ENCODE measurements around the gene INO80C. TPM values are rescaled to one million over a fixed set of nuclear protein-coding genes. Genes with fewer than 3 reads are reported as not detected.

Gene INO80C
- total RNA-seq, 8 experiments from 2014 or later, result 5.8 to 35.9 (median 15.7) TPM

GRCh38 chr18:35442701-35443100, 55.1 kb downstream of the INO80C start:
- in situ Hi-C loops (cut with MboI; ENCODE audit: low pct_unique_long_range_greater_than_20kb in 2 of 9, low sequenced_read_pairs in 9 of 9, unreplicated experiment in 9 of 9), result no loop called here
- no peak overlapping the region for H3K27ac ChIP-seq
- H3K4me3 ChIP-seq, result no peak overlapping the region
- 14 to 83% (median 74%) methylated on average over 1 to 5 of the region's 5 CpGs; no CpG with 5 or more reads in 1 of the 10 experiments for WGBS, 10 experiments
- ATAC-seq (replicated peaks in 6 of 8), result no peak
- no peaks in the 10 kb centered on the region for H3K4me1 ChIP-seq (replicated peaks in 1 of 2)

GRCh38 chr18:35441857-35442595, 55.7 kb downstream of the INO80C start:
- no peak overlapping the region for H3K4me3 ChIP-seq
- whole genome bisulfite sequencing, 10 experiments, result 16 to 100% (median 91%) methylated on average over 1 to 7 of the region's 9 CpGs
- in situ Hi-C loops (cut with MboI; ENCODE audit: low pct_unique_long_range_greater_than_20kb in 2 of 9, low sequenced_read_pairs in 9 of 9, unreplicated experiment in 9 of 9), result no loop called here
- no peaks in the 10 kb centered on the region for H3K4me1 ChIP-seq (replicated peaks in 1 of 2)
- no peak overlapping the region for H3K27ac ChIP-seq
- no peak for ATAC-seq (replicated peaks in 6 of 8)

DNA sequence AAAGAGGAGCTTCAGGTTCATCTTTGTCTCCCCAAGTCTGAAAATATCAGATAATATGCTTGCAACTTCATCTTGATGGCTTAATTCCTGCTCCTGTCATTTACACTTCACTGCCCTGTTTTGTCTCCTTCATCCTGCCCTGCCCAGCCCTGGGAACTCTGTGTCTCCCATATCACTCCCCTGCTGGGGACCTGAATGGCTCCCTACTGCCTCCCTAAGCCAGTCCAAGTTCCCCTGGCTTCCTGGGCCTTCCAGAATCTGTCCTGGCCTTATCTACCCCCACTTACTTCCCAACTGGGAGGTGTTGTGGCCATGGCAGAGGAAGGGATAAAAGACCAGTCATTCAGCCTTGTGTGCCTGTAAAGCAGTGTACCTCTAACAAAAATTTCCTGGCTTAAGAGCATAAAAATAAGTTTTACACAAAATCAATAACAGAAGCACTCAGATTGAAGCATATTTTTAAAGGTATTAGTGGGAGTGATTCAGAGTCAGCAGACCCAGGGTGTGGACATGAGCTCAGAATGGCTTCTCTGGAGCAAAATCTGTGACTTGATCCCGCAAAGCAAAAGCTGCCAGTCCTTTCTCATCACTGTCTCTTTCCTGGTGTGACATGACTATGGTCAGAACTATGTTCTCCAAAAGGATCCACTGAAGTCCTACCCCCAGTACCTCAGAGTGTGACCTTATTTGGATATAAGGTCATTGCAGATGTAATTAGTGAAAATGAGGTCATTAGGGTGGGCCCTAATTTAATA, 59.1 kb downstream of the INO80C start:
- in situ Hi-C loops (cut with MboI; ENCODE audit: low pct_unique_long_range_greater_than_20kb in 2 of 9, low sequenced_read_pairs in 9 of 9, unreplicated experiment in 9 of 9), result no loop called here
- no peak overlapping the region for H3K27ac ChIP-seq
- no peak overlapping the region for H3K4me3 ChIP-seq
- ATAC-seq (replicated peaks in 6 of 8), result peak in 2 of 8 experiments; percentile 88 to 89
- no peaks in the 10 kb centered on the region for H3K4me1 ChIP-seq (replicated peaks in 1 of 2)
- WGBS, 10 experiments, result 42 to 100% (median 89%) methylated on average over 1 of the region's 1 CpG; no CpG with 5 or more reads in 7 of the 10 experiments

- H3K27ac ChIP-seq, result no peak overlapping the region
- ATAC-seq (replicated peaks in 6 of 8), result no peak
- 33 to 100% (median 65%) methylated on average over 1 to 2 of the region's 2 CpGs; no CpG with 5 or more reads in 2 of the 10 experiments for WGBS, 10 experiments
- no peak overlapping the region for H3K4me3 ChIP-seq
- H3K4me1 ChIP-seq (replicated peaks in 1 of 2), result no peaks in the 10 kb centered on the region
- in situ Hi-C loops (cut with MboI; ENCODE audit: low pct_unique_long_range_greater_than_20kb in 2 of 9, low sequenced_read_pairs in 9 of 9, unreplicated experiment in 9 of 9), result no loop called here
Observed at GRCh38 chr18:35437836-35438235, 59.9 kb downstream of the INO80C start.

DNA sequence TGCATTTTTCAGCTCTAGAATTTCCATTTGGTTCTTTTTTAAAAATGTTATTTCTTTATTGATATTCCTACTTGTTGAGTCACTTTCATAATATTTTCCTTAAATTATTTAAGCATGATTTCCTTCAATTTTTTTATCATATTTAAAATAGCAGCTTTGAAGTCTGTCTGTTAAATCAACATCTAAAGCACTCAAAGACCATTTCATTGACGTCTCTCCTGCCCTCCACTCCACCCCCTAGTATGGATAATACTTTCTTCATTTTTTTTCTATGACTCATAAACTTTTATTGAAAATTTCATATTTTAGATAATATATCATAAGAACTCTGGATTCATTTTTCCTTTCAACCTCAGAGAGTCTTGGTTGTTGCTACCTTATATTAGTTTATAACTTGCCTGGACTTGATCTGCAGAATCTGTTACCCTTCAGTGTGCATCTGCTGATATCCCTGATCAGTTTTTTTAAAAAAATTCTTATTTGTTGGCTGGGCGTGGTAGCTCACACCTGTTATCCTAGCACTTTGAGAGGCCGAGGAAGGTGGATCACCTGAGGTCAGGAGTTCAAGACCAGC, 61.6 kb downstream of the INO80C start:
- no peak overlapping the region for H3K27ac ChIP-seq
- in situ Hi-C loops (cut with MboI; ENCODE audit: low pct_unique_long_range_greater_than_20kb in 2 of 9, low sequenced_read_pairs in 9 of 9, unreplicated experiment in 9 of 9), result no loop called here
- ATAC-seq (replicated peaks in 6 of 8), result no peak
- 33 to 100% (median 66%) methylated on average over 1 to 3 of the region's 3 CpGs for WGBS, 10 experiments
- no peaks in the 10 kb centered on the region for H3K4me1 ChIP-seq (replicated peaks in 1 of 2)
- no peak overlapping the region for H3K4me3 ChIP-seq

- in situ Hi-C loops (cut with MboI; ENCODE audit: low pct_unique_long_range_greater_than_20kb in 2 of 9, low sequenced_read_pairs in 9 of 9, unreplicated experiment in 9 of 9), result no loop called here
- H3K27ac ChIP-seq, result no peak overlapping the region
- no peak for ATAC-seq (replicated peaks in 6 of 8)
- H3K4me1 ChIP-seq (replicated peaks in 1 of 2), result no peaks in the 10 kb centered on the region
- WGBS, 10 experiments, result 59 to 100% (median 83%) methylated on average over 2 to 3 of the region's 3 CpGs
- H3K4me3 ChIP-seq, result no peak overlapping the region
Observed at GRCh38 chr18:35435401-35435800, 62.4 kb downstream of the INO80C start.

DNA sequence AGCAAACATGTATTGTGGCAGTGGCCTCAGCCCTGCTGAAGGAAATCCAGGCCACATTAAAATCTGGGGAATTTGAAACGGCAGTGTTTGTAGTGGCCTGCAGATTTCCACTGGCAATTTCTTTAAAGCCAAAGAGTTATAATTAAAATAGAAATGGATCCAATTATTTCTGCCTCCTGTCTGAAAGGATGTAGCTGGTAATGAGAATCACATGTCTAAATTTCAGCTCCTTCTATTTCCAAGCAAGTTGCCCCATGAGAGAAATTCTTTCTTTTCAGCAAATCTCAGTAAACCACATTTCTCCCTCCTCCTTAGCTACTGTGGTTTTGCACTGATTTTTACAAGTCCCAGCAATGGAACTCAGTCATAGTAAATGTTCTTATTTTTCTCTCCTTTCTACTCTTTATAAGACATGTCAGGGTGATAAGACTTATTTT, 65.2 kb downstream of the INO80C start:
- Histone ChIP-seq H3K27ac (no peak overlapping the region), H3K4me1 (replicated peaks in 1 of 2) (no peaks in the 10 kb centered on the region), H3K4me3 (no peak overlapping the region)
- WGBS, 10 experiments, result 0 to 100% (median 60%) methylated on average over 1 of the region's 1 CpG; no CpG with 5 or more reads in 3 of the 10 experiments
- in situ Hi-C loops (cut with MboI; ENCODE audit: low pct_unique_long_range_greater_than_20kb in 2 of 9, low sequenced_read_pairs in 9 of 9, unreplicated experiment in 9 of 9), result no loop called here
- ATAC-seq (replicated peaks in 6 of 8), result no peak

DNA sequence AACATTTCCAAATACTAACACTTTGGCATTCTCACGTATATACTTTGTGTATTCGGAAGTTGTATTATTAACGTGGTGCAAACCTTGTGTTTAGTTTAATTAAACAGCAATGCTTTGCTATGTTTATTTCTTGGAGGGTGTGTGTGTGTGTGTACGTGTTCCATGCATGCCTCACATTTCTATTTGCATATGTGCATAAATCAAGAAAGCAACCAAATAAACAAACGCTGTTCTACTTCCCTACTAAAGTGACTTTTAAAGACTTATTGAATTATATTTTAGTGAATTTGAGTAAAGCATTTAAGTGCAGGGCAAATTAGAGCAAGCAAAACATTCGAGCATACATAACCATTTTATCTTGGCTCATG, 66.4 kb downstream of the INO80C start:
- in situ Hi-C loops (cut with MboI; ENCODE audit: low pct_unique_long_range_greater_than_20kb in 2 of 9, low sequenced_read_pairs in 9 of 9, unreplicated experiment in 9 of 9), result no loop called here
- 3 to 100% (median 80%) methylated on average over 1 to 6 of the region's 6 CpGs; no CpG with 5 or more reads in 1 of the 10 experiments for WGBS, 10 experiments
- Histone ChIP-seq H3K4me1 (replicated peaks in 1 of 2) (no peaks in the 10 kb centered on the region), H3K27ac (no peak overlapping the region), H3K4me3 (no peak overlapping the region)
- ATAC-seq (replicated peaks in 6 of 8), result peak in 3 of 8 experiments; percentile 96 to 98 (median 97)

DNA sequence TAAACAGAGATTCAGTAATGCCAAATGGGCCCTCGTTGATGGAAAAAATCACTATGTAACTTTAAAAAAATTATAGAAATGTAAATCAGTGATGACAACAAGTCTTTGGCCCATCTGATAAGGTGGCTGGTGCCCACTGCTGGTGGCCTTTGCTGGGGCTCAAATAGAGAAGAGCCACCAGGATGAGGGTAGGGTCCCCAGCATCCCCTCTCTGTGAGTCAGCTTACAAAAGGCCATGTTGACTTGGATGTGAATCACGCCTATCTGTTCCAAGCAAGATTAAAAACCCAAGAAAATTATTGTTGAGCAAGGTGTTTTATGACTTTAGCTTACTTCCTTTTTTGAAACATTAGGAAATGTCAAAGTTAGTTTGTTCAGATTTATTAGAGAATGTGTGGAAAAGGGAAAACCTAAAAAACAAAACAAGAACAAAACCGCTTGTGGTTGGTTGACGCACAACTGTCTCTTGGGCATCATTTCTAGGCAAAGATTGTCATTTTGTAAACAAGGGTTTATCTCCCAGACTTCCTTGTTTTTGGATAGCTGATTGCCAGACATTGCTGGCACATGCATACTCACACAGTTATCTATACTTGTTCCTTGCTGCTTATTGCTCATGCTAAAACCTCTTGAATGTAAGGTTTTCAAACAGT, 66.9 kb downstream of the INO80C start:
- Histone ChIP-seq H3K4me1 (replicated peaks in 1 of 2) (no peaks in the 10 kb centered on the region), H3K27ac (no peak overlapping the region), H3K4me3 (no peak overlapping the region)
- ATAC-seq (replicated peaks in 6 of 8), result peak in 3 of 8 experiments; percentile 68 to 77 (median 76)
- WGBS, 10 experiments, result 58 to 100% (median 81%) methylated on average over 2 to 4 of the region's 4 CpGs; no CpG with 5 or more reads in 1 of the 10 experiments
- in situ Hi-C loops (cut with MboI; ENCODE audit: low pct_unique_long_range_greater_than_20kb in 2 of 9, low sequenced_read_pairs in 9 of 9, unreplicated experiment in 9 of 9), result no loop called here

DNA sequence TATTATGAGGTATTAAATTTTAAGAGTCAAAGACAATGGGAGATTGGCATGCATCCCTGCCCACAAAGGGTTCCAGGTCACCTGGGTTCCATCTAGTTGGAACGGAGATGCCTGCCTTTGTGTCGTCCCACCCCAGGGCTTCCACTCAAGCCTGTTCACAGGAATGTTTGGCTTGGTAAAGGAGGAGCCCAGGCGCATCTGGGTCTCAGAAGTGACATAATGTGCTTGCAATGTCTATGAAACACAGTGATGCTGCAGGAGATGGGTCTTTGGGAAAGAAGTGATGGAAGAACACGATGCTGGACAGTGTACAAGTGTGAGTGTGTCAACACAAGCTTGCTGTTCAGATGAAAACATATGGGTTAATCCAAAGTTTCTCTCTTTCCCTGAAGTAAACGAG, 71.0 kb downstream of the INO80C start:
- Histone ChIP-seq H3K4me1 (replicated peaks in 1 of 2) (no peaks in the 10 kb centered on the region), H3K27ac (no peak overlapping the region), H3K4me3 (no peak overlapping the region)
- no peak for ATAC-seq (replicated peaks in 6 of 8)
- in situ Hi-C loops (cut with MboI; ENCODE audit: low pct_unique_long_range_greater_than_20kb in 2 of 9, low sequenced_read_pairs in 9 of 9, unreplicated experiment in 9 of 9), result no loop called here
- WGBS, 10 experiments, result 0 to 91% (median 67%) methylated on average over 2 to 4 of the region's 5 CpGs; no CpG with 5 or more reads in 2 of the 10 experiments

- in situ Hi-C loops (cut with MboI; ENCODE audit: low pct_unique_long_range_greater_than_20kb in 2 of 9, low sequenced_read_pairs in 9 of 9, unreplicated experiment in 9 of 9), result no loop called here
- no peak overlapping the region for H3K4me3 ChIP-seq
- 56 to 100% (median 94%) methylated on average over 1 to 3 of the region's 3 CpGs; no CpG with 5 or more reads in 1 of the 10 experiments for WGBS, 10 experiments
- no peaks in the 10 kb centered on the region for H3K4me1 ChIP-seq (replicated peaks in 1 of 2)
- no peak overlapping the region for H3K27ac ChIP-seq
- ATAC-seq (replicated peaks in 6 of 8), result no peak
Observed at GRCh38 chr18:35424356-35424755, 73.4 kb downstream of the INO80C start.

- WGBS, 10 experiments, result 50 to 100% (median 73%) methylated on average over 2 to 3 of the region's 3 CpGs; no CpG with 5 or more reads in 5 of the 10 experiments
- in situ Hi-C loops (cut with MboI; ENCODE audit: low pct_unique_long_range_greater_than_20kb in 2 of 9, low sequenced_read_pairs in 9 of 9, unreplicated experiment in 9 of 9), result no loop called here
- no peaks in the 10 kb centered on the region for H3K4me1 ChIP-seq (replicated peaks in 1 of 2)
- no peak overlapping the region for H3K27ac ChIP-seq
- no peak for ATAC-seq (replicated peaks in 6 of 8)
- no peak overlapping the region for H3K4me3 ChIP-seq
Observed at GRCh38 chr18:35422237-35422636, 75.5 kb downstream of the INO80C start.

- WGBS, 10 experiments, result 34 to 100% (median 78%) methylated on average over 1 to 4 of the region's 4 CpGs
- no peak for ATAC-seq (replicated peaks in 6 of 8)
- in situ Hi-C loops (cut with MboI; ENCODE audit: low pct_unique_long_range_greater_than_20kb in 2 of 9, low sequenced_read_pairs in 9 of 9, unreplicated experiment in 9 of 9), result loop anchor here in 1 of 9 experiments (10.0 kb wide), 1 partner anchor 166 kb away; the partner anchor contains the start of gene GALNT1
- H3K4me1 ChIP-seq (replicated peaks in 1 of 2), result no peaks in the 10 kb centered on the region
- no peak overlapping the region for H3K4me3 ChIP-seq
- H3K27ac ChIP-seq, result no peak overlapping the region
Observed at GRCh38 chr18:35418610-35419009, 79.2 kb downstream of the INO80C start.

Measured in motor neuron (in vitro differentiated cells).